CD4-positive, alpha-beta T cell treated with Interleukin-2 at 100 ng/mL for 4 hours (primary cell): ENCODE data around the gene PAFAH1B2.
"Not testable (repeated sequence)": the region's sequence is repeated elsewhere in the genome, so short reads cannot be mapped to it uniquely, and the experiment has no call there.

ENCODE experiments used
- DNase-seq: peaks from one replicate; pipeline ENCODE4 v3.0.0-alpha.2; 2020; ENCODE audit warnings: low spot score

PAFAH1B2 gene, protein sequence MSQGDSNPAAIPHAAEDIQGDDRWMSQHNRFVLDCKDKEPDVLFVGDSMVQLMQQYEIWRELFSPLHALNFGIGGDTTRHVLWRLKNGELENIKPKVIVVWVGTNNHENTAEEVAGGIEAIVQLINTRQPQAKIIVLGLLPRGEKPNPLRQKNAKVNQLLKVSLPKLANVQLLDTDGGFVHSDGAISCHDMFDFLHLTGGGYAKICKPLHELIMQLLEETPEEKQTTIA

DNA sequence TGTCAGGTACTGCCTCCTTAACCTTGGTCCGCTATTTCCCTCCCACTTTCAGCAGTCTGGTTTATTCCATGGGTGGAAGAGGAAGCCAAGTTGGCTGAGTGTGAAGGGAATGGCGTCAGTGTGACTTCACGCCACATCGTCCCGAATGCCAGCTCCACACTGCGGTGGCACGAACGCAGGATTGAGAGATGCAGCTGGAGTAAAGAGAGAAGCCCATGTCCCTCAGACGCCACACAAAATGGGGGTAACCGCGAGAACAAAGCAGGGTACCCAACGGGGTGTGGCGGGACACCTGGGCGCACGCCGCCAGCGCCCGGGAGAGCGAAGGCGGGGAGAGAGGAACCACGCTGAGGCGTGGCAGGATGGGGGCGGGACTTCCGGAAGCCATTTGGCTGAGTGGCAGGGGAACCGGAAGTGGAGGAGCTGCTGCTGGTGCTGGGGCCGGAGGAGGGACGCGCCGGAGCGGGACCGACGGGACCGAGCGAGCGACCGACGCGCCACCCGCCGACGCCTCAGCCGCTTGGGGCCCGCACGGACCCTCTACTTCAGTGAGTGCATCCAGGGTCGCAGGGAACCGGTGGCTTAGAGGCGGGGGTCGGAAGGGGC lies at the start of gene PAFAH1B2:
Gene PAFAH1B2, plus strand, starts transcription at position 417 of the 606 bp plus-strand sequence. CDS start 8,161 bp downstream, outside the sequence.
- DNase-seq, result peak; percentile 96

DNA sequence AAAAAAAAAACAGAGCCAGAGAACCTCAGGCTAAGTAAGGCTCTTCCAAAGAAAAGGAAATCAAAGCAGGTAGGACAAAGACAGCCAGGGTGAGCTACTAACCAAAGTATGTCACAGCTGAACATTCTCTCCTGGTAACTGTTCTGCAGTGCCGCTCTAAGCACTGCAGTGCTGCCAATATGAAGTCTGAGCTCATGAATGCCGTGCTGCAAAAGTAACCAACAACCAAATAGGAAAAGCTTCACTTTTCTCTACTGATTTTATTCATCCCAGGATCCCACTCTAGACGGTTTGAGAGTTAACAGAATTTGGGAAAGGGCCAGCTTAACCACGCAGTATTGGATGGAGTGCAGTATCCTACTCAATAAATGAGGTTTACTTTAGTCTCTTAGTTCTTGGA lies 49.3 kb upstream of the PAFAH1B2 start:
- DNase-seq, result no peak

DNA sequence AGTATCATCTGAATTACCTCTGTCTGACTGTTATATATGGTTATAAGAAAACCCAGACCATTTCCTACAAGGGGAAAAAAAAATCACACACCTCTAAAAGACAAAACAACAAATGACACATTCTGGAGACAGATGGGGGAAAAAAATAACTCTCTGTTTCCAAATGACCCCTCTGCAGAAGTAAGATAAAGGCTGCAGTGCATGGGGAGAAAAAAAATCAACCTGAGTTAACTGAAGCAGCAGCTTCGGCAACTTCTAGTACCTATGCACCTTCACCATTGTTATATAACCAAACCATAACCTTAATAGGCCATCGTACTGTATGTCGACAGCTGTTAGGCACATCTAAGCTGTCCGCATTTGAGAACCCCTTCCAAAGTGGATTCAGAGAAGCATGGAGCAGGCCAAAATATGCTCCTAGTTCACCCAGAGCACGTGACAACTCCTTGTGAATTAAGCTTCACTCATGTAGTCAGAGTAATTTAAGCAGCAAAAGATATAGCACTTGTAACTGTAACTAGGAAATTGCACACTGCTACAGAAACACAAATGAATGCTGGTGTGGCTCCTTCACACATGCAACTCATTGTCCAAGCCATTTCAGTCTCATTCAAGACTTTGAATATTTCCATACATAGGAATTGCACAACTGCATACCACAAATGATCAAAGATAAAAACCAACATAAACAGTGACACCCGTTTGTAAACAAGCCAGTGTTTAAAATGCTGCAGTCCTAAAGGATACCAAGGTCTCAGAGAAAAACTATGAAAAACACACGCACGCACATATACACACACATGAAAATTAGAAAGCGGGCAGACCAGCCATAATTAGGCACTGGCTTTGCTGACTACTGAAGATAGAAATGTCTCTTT lies 48.6 kb upstream of the PAFAH1B2 start:
- peak; percentile 55 for DNase-seq

DNA sequence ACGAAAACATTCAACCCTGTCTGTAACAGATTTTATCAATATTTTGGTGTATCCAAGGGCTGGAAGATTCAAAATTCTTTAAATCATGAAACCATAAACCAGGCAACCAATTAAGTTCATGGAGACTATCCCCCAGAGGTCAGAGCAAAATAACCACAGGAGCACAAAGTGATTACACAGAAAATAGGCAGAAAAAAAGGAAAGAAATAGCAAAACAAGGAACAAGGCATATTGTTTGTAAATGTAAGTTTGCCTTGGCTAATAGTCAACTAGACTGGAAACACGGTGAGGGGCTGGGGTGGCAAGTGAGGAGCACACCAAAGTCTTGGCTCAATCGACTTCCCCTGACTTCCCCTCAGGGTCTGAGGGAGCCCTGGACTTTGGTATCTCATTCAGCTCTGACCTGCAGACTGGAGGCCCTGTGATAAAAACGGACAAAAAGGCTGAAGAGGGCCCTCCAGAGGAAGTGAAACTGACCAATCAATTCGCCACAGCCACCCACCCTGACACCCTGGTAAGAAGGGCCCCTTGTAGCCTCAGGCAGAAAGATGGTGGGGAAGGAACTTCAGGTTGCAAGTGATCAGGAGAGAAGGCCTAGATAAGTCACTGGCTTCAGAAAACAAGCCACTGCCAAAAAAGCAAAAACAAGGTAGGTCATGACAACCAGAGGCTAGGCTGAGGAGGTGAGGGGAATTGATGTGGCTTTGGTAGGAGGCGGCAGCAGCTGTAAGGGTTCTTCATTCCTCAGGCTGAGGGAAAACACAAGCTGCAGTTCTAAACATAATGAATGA lies 47.7 kb upstream of the PAFAH1B2 start:
- DNase-seq, result peak; percentile 79

DNA sequence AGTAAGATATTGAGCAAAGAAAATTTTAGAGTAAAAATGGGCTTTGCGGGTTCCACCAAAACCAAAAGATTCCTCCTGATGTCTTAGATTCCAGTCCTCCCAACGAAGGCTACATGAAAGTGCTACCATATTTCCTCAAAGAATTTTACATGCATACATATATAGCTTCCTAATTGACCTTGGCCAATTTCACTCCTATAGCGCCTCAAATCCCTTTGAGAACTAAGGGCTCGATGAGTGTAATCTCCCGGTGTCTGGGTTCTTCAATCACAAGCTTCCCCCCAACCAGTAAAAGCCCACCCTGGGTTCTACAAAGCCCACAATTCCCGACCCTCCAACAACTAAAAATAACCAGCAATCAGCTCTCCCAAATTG lies 47.1 kb upstream of the PAFAH1B2 start:
- DNase-seq, result no peak

DNA sequence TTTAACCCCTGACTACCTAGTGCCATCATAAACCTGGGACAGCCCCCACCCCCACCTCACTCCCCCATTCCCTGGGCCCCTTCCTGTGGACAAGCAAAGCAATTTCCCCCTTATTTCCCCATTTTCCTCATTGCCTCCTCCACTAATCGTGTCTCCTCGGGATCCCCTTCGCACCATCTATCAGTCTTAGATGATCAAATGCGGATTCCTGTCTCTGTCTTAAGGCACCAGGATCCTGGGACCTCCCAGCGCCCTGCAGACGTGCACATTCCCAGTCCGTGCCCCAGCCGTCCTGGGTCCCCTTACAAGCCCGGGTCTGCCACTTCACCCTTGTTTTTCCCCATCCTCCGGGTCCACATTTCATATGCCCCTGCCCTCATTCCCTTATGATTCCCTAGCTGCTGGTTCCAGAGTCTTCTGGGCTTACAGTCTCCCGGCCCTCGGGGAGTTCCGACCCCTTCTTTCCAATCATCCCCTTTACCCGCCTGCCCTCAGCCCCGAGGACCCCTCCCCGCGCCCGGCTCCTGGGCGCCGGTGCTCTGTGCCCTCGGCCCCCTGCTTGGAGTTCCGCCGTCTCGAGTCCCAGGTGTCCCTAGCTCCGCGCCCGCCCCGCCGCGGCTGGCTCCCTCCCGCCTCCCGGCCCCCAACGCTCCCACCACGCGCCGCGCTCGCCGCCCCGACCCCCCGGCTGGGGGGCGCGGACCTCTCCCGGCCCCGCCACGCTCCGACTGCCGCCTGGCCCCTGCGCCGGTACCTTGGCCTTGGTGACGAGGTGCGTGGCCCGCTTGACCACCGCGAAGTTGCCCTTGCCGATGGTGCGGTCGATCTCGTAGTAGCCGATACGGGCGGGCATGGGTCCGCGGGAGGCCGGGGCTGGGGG lies 46.5 kb upstream of the PAFAH1B2 start:
- no peak for DNase-seq

DNA sequence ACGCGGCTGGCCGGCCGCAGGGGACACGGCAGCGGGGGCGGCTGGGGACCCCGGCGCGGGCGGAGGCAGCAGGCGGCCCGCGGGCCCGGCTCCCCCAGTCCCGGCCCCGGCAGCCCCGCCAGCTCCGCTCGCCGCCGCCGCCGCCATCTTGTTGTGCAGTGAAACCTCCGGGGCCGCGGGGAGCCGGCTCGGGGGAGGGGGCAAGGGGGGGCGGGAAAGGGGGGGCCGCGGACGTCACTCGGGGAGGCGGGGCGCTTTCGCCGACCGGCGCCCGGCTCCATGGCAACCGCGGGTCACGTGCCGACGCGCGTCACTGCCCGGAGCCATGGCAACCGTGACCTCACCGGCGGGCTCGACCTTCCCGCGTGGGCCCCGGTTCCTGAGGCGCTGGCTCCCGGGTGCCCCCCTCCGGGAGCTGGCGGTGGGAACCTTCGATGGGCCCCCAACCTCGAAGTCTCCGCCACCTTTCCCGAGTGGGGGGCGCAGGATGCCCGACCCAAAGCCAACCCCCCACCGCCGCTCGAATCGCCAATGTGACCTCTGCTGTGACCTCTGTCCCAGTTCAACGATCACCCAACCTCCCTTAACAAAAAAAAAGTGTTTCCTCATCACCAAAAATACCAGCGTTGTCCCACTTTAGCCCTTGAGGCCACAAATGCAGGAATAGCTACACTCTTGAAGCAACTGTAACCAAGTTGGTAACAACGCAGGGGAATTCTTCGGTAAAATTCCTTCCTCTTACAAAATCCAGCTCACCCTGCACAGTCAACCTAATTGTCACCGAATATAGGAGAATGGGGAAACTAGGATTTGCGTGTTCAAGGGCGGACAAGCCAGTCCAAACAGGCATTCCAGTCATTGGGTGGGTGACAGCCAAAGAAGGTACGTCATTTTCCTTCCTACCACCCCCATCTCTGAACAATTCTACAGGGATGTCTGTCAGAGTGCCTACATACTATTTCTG lies 45.5 kb upstream of the PAFAH1B2 start, which contains the start of gene SIK3:
Gene SIK3, minus strand, starts transcription at position 160 of the 964 bp plus-strand sequence. Its CDS starts 13 bp downstream, at position 147.
- peak; percentile 93 for DNase-seq

DNA sequence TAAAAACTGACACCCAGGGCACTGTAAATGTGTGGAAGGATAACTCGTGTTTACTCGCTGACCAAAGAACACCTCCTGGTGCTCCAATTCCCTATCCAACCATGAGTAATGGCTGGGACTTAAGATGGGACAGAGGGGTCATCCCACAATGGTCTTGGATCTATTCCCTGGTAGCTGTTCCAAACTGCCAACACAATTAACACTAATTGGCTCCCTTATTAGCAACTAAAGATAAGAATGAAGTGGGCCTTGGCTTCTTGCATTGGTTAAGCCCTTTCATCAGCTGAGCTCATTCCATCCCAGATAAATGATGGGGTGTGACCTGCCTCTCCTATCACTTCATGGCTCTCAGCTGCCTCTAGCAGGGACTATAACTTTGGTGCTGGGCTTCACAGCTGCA lies 44.4 kb upstream of the PAFAH1B2 start:
- DNase-seq, result no peak

DNA sequence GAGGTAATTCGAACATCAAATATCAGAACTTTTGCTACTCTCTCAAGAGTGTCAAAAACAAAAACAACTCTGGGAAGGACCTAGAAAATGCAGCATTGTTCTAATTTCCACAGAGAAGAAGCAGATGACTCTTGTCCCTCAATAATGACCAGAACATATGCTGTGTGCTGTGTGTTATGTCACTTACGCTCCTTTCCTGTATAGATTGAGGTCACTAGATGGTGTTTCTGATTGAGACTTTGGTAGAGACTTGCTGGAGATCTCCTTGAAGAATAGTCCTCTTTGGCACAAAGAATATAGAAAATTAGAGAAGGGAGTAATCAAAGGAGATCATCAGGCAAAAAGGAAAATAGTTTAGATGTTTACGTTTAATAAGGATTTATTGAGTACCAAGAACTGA lies 43.5 kb upstream of the PAFAH1B2 start:
- no peak for DNase-seq

DNA sequence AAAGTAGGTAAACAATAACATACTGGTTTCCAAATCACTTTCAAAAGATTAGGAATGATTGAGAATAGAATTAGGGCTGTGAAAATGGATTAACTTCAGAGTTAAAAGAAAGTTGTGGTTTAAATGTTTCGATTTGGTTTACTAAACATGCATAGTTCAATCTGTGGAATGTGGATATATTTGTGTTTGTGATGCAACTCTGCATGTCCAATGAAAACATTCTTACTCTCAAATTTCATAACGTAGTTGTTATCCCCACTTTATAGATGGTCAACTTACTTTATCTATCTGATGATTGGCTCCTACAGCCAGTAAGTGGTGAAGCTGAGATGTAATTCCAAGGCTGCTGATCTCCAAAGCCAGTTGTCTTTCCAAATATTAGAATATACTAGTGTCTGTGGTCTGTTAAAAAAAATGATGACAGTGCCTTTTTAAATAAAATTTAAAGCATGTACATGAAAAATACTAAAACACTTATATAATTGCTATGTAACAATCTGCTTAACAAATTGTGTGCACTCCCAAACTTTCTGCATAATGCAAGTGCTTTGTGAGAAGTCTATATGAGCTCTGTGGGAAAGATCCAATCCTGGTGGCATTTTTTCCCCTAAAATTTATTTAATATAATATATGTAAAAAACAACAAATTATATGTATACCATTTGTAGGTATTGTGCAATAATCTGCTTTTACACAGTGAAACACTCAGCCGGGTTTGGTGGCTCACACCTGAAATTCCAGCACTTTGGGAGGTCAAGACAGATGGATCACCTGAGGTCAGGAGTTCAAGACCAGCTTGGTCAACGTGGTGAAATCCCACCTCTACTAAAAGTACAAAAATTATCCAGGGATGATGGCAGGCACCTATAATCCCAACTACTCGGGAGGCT lies 36.1 kb upstream of the PAFAH1B2 start:
- no peak for DNase-seq

DNA sequence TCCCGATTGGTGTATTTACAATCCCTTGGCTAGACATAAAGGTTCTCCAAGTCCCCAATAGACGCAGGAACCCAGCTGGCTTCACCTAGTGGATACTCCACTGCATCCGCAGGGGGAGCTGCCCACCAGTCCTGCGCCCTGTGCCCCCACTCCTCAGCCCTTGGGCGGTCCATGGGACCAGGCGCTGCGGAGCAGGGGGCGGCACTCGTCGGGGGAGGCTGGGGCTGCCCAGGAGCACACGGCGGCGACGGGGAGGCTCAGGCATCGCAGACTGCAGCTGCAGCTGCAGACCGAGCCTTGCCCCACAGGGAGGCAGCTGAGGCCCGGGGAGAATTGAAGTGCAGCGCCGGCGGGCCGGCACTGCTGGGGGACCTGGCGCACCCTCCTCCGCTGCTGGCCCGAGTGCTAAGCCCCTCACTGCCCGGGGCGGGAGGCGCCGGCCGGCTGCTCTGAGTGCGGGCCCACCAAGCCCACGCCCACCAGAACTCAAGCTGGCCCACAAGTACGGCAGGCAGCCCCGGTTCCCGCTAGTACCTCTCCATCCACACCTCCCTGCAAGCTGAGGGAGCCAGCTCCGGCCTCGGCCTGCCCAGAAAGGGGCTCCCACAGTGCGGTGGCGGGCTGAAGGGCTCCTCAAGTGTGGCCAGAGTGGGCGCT lies 33.7 kb upstream of the PAFAH1B2 start:
- no peak for DNase-seq

DNA sequence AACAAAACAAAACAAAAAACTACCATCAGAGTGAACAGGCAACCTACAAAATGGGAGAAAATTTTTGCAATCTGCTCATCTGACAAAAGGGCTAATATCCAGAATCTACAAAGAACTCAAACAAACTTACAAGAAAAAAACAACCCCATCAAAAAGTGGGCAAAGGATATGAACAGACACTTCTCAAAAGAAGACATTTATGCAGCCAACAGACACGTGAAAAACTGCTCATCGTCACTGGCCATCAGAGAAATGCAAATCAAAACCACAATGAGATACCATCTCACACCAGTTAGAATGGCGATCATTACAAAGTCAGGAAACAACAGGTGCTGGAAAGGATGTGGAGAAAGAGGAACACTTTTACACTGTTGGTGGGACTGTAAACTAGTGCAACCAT lies 31.6 kb upstream of the PAFAH1B2 start:
- DNase-seq, result not testable (repeated sequence)

DNA sequence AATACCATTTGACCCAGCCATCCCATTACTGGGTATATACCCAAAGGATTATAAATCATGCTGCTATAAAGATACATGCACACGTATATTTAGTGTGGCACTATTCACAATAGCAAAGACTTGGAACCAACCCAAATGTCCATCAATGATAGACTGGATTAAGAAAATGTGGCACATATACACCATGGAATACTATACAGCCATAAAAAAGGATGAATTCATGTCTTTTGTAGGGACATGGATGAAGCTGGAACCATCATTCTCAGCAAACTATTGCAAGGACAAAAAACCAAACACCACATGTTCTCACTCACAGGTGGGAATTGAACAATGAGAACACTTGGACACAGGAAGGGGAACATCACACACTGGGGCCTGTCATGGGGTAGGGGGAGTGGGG lies 31.1 kb upstream of the PAFAH1B2 start:
- not testable (repeated sequence) for DNase-seq

DNA sequence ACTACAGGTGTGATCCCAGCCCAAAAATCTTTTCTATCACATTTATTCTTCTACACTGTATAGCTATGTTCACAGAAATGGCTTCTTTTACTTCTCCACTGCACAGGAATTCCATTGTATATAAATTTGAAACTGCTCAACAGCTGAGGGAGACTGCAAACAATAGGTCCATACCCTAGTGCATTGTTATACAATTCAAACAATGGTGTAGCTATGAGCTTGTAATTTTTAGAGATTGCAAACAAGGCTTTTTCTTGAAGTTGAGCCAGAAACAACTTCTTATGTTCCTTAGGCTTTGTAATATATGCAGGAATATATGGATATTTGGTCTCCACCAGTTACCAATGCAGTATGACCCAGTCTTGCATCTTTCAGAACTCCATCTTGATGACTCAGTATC lies 26.4 kb upstream of the PAFAH1B2 start:
- no peak for DNase-seq

DNA sequence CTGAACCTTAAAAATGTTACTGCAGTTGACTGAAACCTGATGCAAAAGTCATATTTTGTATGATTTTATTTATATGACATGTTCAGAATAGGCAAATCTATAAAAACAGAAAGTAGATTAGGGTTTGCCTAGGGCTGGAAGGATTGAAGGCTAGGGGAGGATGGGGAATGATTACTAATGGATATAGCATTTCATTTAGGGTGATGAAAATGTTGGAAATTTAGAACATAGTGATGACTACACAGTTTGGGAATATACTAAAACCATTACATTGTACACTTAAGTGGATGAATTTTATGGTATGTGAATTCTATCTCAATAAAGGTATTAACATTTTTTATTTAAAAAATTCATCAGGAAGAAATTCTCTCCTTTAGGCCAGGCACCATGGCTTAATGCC lies 22.9 kb upstream of the PAFAH1B2 start:
- DNase-seq, result no peak

DNA sequence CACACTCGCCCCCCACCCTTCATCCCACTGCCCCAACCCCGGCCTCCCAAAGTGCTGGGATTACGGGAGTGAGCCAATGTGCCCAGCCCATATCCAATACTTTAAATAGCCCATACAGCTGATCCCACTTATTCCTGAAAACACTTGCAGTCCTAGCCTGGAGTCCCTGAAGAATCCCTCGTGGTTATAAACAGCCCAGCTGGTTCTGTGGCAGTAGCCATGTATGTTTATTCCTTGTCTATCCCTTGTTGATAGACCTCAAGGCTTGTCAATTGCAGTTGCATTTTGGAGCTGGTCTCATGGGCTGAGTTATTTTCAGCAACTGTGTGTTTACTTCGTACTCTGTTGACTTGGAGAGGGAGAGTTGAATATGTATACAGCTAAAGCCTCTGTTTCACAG lies 21.5 kb upstream of the PAFAH1B2 start:
- DNase-seq, result no peak

DNA sequence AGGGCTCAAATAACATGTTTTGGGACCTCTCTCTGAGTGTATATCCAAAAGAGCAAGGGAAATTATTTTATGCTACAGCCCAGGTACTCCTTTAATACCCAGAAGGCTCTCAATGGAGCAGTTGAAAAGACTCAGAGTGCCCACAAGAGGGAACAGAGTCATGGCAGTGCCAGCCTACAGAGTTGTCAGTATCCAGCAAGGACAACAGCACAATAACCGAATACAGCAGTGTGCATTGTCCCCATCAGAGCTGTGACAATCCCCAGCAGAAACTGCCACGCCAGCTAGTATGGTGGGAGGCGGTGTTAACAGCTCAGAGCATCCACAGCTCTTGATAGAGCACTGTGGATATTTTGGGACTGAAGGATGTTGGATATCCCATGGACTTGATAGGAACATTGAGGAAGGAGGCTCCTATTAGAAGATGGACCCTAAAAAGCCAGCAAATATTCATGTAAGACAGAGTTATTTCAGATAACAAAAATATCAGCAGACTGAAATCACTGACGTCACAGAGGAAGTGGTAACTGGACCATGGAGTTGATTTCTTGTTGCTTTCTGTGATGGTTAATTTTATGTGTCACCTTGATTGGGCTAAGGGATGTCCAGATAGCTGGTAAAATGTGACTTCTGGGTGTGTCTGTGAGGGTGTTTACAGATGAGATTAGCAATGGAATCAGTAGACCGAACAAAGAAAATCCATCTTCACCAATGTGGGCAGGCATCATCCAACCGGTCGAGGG lies 17.7 kb upstream of the PAFAH1B2 start:
- DNase-seq, result no peak
